BE2C (cell line): Measurements from ENCODE around the gene NOTUM.

ENCODE experiments used
- DNase-seq: peaks from one replicate; pipeline ENCODE4 v3.0.0-alpha.2; 2020
- H3K27me3 ChIP-seq: fragments of 250-450 bp; sonication (Bioruptor Pico); 2 replicates; pipeline ENCODE4 v1.5.1; 2020; ENCODE audit warnings: mild to moderate bottlenecking
- H3K36me3 ChIP-seq: fragments of 250-450 bp; sonication (Bioruptor Pico); 2 replicates; pipeline ENCODE4 v1.5.1; 2020; ENCODE audit warnings: mild to moderate bottlenecking
- H3K4me1 ChIP-seq: fragments of 250-450 bp; sonication (Bioruptor Pico); 2 replicates; pipeline ENCODE4 v1.5.1; 2020
- H3K4me3 ChIP-seq: 2 replicates; pipeline ENCODE4 v1.5.1; 2011; ENCODE audit warnings: low read depth, low read length
- H3K9me3 ChIP-seq: fragments of 250-450 bp; sonication (Bioruptor Pico); 2 replicates; pipeline ENCODE4 v1.5.1; 2020
- CTCF ChIP-seq: IDR thresholded peaks from 2 replicates; pipeline ENCODE4 v1.5.1; 2012; ENCODE audit warnings: mild to moderate bottlenecking, low read depth, low read length

NOTUM gene

DNA sequence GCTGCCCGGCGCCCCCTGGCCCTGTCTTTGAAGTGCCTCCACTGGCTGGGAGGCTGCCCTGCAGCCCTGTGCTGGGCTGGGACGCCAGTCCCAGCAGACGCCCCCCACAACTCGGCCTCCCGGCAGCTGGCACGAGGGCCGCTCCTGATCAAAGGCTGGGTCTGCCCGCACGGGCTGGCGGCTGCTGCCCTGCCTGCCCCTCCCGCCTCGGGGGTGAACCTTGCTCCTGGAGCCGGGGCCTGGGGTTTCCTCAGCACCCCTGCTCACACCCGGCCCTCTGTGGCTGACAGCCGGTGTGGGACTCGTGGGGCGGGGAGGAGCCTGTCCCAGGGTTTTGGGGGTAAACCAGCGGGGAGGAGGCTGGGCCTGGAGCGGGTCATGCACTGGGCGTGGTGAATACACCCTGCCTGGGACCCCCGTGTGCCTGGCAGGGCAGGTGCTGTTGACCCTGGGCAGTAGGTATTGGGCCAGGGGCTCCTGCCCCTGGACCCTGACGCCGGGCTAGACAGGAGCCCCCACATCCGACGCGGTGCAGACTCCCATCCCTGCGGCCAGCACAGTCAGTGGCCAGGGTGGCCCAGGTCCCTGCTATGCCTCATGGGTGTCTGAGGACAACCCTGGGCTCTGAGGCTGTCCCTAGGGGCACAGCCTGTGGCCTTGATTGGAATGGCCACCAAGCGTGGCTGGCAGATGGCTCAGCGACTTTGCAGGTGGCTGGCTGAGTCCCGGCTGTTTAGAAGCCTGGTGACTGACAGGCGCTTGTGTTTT is 40.0 kb upstream of the NOTUM start:
- DNase-seq, result no peak
- Histone ChIP-seq H3K4me1 (peaks cover 15% of the 10 kb centered on the region), H3K4me3 (no peak overlapping the region), H3K9me3 (no peaks in the 10 kb centered on the region), H3K27me3 (no peaks in the 10 kb centered on the region), H3K36me3 (no peaks in the 10 kb centered on the region; the same call in 1 of the 2 replicates)
- TF ChIP-seq CTCF, result no peak

DNA sequence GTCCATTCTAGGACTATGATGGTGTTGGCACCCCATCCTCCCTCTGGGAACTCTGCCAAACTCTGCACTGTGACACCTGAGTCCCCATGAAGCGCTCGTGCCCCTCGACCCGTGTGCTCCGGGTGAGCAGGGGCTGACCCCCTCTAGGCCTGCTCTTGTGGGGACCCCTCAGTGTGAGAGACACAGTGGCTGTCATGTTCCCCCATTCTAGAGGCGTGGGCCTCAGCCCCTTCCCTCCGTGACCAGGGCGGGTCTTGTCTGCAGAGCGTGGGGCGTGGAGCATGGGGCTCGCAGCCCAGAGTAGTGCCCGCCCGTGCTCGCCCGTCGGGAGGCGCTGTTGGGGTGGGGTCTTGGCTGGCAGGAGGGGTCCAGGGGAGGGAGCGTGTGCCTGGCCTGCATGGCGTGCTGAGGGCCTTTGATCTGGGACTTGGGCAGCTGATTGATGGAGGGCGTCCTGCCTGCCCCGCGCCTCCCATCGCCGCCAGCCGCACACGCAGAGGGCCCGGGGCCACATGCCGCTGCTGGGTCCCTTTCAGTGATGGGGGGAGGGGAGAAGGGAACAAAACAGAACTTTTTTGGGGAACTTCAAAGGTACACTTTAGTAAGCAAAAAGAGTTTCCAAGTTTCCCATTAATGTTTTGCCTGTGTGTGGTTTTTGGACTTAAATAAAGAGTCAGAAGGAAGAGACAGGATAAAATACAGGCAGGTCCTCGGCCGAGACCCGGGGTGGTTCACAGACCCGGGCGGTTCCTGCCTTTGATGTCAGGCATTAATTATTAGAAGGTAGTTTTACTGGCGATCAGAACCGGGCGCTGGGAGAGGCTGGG is 39.2 kb upstream of the NOTUM start:
- no peak for TF ChIP-seq CTCF
- H3K4me1 ChIP-seq, result peaks cover 13% of the 10 kb centered on the region
- DNase-seq, result no peak
- H3K27me3 ChIP-seq, result no peaks in the 10 kb centered on the region
- no peak overlapping the region for H3K4me3 ChIP-seq
- no peaks in the 10 kb centered on the region; the same call in 1 of the 2 replicates for H3K36me3 ChIP-seq
- H3K9me3 ChIP-seq, result no peaks in the 10 kb centered on the region

DNA sequence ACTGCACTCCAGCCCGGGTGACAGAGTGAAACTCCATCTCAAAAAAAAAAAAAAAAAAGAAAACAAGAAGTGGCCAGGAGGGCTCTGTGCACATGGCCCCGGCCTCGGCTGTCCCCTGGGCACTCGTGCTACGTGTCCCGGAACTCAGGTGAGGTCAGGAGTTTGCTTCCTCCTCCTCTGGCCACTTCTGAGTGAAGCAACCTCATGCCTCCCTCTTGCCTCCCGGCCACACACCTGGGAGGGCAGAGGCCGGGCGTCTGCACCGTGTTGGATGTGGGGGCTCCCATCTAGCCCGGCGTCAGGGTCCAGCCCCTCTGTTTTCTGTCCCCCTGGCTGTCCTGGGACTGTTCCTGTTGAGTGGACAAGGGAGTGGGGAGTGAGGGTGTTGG is 38.6 kb upstream of the NOTUM start:
- H3K27me3 ChIP-seq, result no peaks in the 10 kb centered on the region
- no peaks in the 10 kb centered on the region for H3K9me3 ChIP-seq
- TF ChIP-seq CTCF, result no peak
- no peak for DNase-seq
- no peak overlapping the region for H3K4me3 ChIP-seq
- no peaks in the 10 kb centered on the region; the same call in 1 of the 2 replicates for H3K36me3 ChIP-seq
- peaks cover 13% of the 10 kb centered on the region for H3K4me1 ChIP-seq

- Histone ChIP-seq H3K4me3 (no peak overlapping the region), H3K4me1 (peaks cover 10% of the 10 kb centered on the region), H3K36me3 (no peaks in the 10 kb centered on the region; the same call in 1 of the 2 replicates), H3K27me3 (no peaks in the 10 kb centered on the region), H3K9me3 (no peaks in the 10 kb centered on the region)
- DNase-seq, result no peak
- TF ChIP-seq CTCF, result no peak
Measured at GRCh38 chr17:81998691-81999438, 37.9 kb upstream of the NOTUM start.

DNA sequence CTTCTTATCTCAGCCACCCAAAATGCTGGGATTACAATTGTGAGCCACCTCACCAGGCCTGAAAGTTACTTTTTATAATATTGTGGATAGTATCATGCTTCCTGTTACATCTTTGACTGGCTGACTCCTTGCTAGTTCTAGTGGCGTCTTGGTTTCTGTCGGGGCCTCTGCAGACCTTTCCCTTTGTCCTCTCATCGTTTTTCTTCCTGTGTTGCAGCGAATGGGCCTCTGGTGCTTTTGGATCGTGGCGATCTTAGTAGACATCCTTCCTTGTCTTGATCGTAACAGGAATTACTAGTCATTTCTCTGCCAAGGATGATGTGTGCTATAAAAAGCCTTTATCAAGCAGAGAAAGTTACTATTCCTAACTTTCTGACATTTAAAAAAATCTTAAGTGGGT is 37.2 kb upstream of the NOTUM start:
- TF ChIP-seq CTCF, result no peak
- no peak overlapping the region for H3K4me3 ChIP-seq
- H3K36me3 ChIP-seq, result no peaks in the 10 kb centered on the region; the same call in 1 of the 2 replicates
- H3K27me3 ChIP-seq, result no peaks in the 10 kb centered on the region
- H3K4me1 ChIP-seq, result peaks cover 4% of the 10 kb centered on the region
- H3K9me3 ChIP-seq, result no peaks in the 10 kb centered on the region
- DNase-seq, result no peak
